ENCODE measurements around the gene GALNT17. TPM values are rescaled to one million over a fixed set of nuclear protein-coding genes. Genes with fewer than 3 reads are reported as not detected.

The GALNT17 gene
- total RNA-seq, 1 donor from 2014 or later: not detected

GRCh38 chr7:71145906-71146901 lies 14.3 kb downstream of the GALNT17 start:
- TF ChIP-seq, protein P1, sequence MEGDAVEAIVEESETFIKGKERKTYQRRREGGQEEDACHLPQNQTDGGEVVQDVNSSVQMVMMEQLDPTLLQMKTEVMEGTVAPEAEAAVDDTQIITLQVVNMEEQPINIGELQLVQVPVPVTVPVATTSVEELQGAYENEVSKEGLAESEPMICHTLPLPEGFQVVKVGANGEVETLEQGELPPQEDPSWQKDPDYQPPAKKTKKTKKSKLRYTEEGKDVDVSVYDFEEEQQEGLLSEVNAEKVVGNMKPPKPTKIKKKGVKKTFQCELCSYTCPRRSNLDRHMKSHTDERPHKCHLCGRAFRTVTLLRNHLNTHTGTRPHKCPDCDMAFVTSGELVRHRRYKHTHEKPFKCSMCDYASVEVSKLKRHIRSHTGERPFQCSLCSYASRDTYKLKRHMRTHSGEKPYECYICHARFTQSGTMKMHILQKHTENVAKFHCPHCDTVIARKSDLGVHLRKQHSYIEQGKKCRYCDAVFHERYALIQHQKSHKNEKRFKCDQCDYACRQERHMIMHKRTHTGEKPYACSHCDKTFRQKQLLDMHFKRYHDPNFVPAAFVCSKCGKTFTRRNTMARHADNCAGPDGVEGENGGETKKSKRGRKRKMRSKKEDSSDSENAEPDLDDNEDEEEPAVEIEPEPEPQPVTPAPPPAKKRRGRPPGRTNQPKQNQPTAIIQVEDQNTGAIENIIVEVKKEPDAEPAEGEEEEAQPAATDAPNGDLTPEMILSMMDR (IDR thresholded peaks at IDR 0.05; ENCODE audit: insufficient read depth, low read length, severe bottlenecking): no peak
- DNase-seq (ENCODE audit: low read depth) (no peak), FAIRE-seq (no peak)
- no peaks in the 10 kb centered on the region for H3K36me3 ChIP-seq (ENCODE audit: control insufficient read depth, insufficient read depth, low read length)
- H3K4me3 ChIP-seq (ENCODE audit: low read depth, low read length): no peak overlapping the region
- no peaks in the 10 kb centered on the region for H3K27me3 ChIP-seq (ENCODE audit: control insufficient read depth, insufficient read depth, low read length)

- FAIRE-seq (no peak), DNase-seq (ENCODE audit: low read depth) (no peak)
- no peaks in the 10 kb centered on the region for H3K27me3 ChIP-seq (ENCODE audit: control insufficient read depth, insufficient read depth, low read length)
- H3K36me3 ChIP-seq (ENCODE audit: control insufficient read depth, insufficient read depth, low read length): no peaks in the 10 kb centered on the region
- TF ChIP-seq, protein P1 (IDR thresholded peaks at IDR 0.05; ENCODE audit: insufficient read depth, low read length, severe bottlenecking): no peak
- no peak overlapping the region for H3K4me3 ChIP-seq (ENCODE audit: low read depth, low read length)
Measured at GRCh38 chr7:71148098-71148497, 16.2 kb downstream of the GALNT17 start.

DNA sequence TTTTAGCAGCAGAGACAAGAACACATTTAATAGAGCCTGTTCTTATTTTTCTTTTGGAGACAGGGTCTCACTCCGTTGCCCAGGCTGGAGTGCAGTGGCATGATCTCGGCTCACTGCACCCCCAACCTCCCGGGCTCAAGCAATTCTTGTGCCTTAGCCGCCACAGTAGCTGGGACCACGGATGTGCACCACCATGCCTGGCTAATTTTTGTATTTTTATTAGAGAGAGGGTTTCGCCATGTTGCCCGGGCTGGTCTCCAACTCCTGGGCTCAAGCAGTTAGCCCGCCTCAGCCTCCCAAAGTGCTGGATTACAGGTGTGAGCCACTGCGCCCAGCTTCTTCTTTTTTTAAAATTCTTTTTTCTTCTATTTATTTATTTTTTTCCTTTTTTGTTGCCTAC lies 23.3 kb downstream of the GALNT17 start:
- no peaks in the 10 kb centered on the region for H3K27me3 ChIP-seq (ENCODE audit: control insufficient read depth, insufficient read depth, low read length)
- H3K36me3 ChIP-seq (ENCODE audit: control insufficient read depth, insufficient read depth, low read length): no peaks in the 10 kb centered on the region
- FAIRE-seq (no peak), DNase-seq (ENCODE audit: low read depth) (no peak)
- H3K4me3 ChIP-seq (ENCODE audit: low read depth, low read length): no peak overlapping the region
- TF ChIP-seq, protein P1 (IDR thresholded peaks at IDR 0.05; ENCODE audit: insufficient read depth, low read length, severe bottlenecking): no peak

GRCh38 chr7:71157757-71158156 lies 25.8 kb downstream of the GALNT17 start:
- DNase-seq (ENCODE audit: low read depth) (no peak), FAIRE-seq (no peak)
- Histone ChIP-seq H3K4me3 (ENCODE audit: low read depth, low read length) (no peak overlapping the region), H3K27me3 (ENCODE audit: control insufficient read depth, insufficient read depth, low read length) (no peaks in the 10 kb centered on the region), H3K36me3 (ENCODE audit: control insufficient read depth, insufficient read depth, low read length) (no peaks in the 10 kb centered on the region)
- TF ChIP-seq, protein P1 (IDR thresholded peaks at IDR 0.05; ENCODE audit: insufficient read depth, low read length, severe bottlenecking): no peak

- no peaks in the 10 kb centered on the region for H3K27me3 ChIP-seq (ENCODE audit: control insufficient read depth, insufficient read depth, low read length)
- no peak for FAIRE-seq
- DNase-seq (ENCODE audit: low read depth): no peak
- H3K4me3 ChIP-seq (ENCODE audit: low read depth, low read length): no peak overlapping the region
- TF ChIP-seq, protein P1 (IDR thresholded peaks at IDR 0.05; ENCODE audit: insufficient read depth, low read length, severe bottlenecking): no peak
- no peaks in the 10 kb centered on the region for H3K36me3 ChIP-seq (ENCODE audit: control insufficient read depth, insufficient read depth, low read length)
Measured at GRCh38 chr7:71165708-71166107, 33.8 kb downstream of the GALNT17 start.

Data from bronchial epithelial cell (primary cell).